ENCODE data around the gene CCR2.

The CCR2 gene

GRCh38 chr3:46335541-46335940, 18.4 kb upstream of the CCR2 start:
- H3K9me3 ChIP-seq (ENCODE audit: low read length) = no peaks in the 10 kb centered on the region
- H3K27ac ChIP-seq (ENCODE audit: low read depth, low read length) = no peak overlapping the region
- no peak overlapping the region for H3K9ac ChIP-seq (ENCODE audit: low read length)
- no peaks in the 10 kb centered on the region for H3K36me3 ChIP-seq (ENCODE audit: insufficient read depth, low read length)
- no peak overlapping the region for H3K4me3 ChIP-seq (ENCODE audit: low read depth in 1 of 2, low read length in 2 of 2)
- H3K4me1 ChIP-seq (ENCODE audit: insufficient read depth, low read length) = peaks cover 8% of the 10 kb centered on the region
- no peaks in the 10 kb centered on the region for H3K27me3 ChIP-seq (ENCODE audit: control insufficient read depth in 1 of 2, insufficient read depth in 2 of 2, low read length in 2 of 2)

GRCh38 chr3:46337911-46338310, 16.0 kb upstream of the CCR2 start:
- H3K27ac ChIP-seq (ENCODE audit: low read depth, low read length) = no peak overlapping the region
- H3K27me3 ChIP-seq (ENCODE audit: control insufficient read depth in 1 of 2, insufficient read depth in 2 of 2, low read length in 2 of 2) = no peaks in the 10 kb centered on the region
- peaks cover 8% of the 10 kb centered on the region for H3K4me1 ChIP-seq (ENCODE audit: insufficient read depth, low read length)
- H3K9me3 ChIP-seq (ENCODE audit: low read length) = no peaks in the 10 kb centered on the region
- H3K4me3 ChIP-seq (ENCODE audit: low read depth in 1 of 2, low read length in 2 of 2) = no peak overlapping the region
- H3K36me3 ChIP-seq (ENCODE audit: insufficient read depth, low read length) = no peaks in the 10 kb centered on the region
- no peak overlapping the region for H3K9ac ChIP-seq (ENCODE audit: low read length)

GRCh38 chr3:46338840-46339239, 15.1 kb upstream of the CCR2 start:
- no peak overlapping the region for H3K27ac ChIP-seq (ENCODE audit: low read depth, low read length)
- no peak overlapping the region for H3K4me3 ChIP-seq (ENCODE audit: low read depth in 1 of 2, low read length in 2 of 2)
- no peak overlapping the region for H3K9ac ChIP-seq (ENCODE audit: low read length)
- H3K36me3 ChIP-seq (ENCODE audit: insufficient read depth, low read length) = no peaks in the 10 kb centered on the region
- no peaks in the 10 kb centered on the region for H3K9me3 ChIP-seq (ENCODE audit: low read length)
- peaks cover 8% of the 10 kb centered on the region for H3K4me1 ChIP-seq (ENCODE audit: insufficient read depth, low read length)
- H3K27me3 ChIP-seq (ENCODE audit: control insufficient read depth in 1 of 2, insufficient read depth in 2 of 2, low read length in 2 of 2) = no peaks in the 10 kb centered on the region

- H3K9ac ChIP-seq (ENCODE audit: low read length) = no peak overlapping the region
- no peaks in the 10 kb centered on the region for H3K9me3 ChIP-seq (ENCODE audit: low read length)
- no peak overlapping the region for H3K27ac ChIP-seq (ENCODE audit: low read depth, low read length)
- no peak overlapping the region for H3K4me3 ChIP-seq (ENCODE audit: low read depth in 1 of 2, low read length in 2 of 2)
- no peaks in the 10 kb centered on the region for H3K4me1 ChIP-seq (ENCODE audit: insufficient read depth, low read length)
- H3K36me3 ChIP-seq (ENCODE audit: insufficient read depth, low read length) = no peaks in the 10 kb centered on the region
- no peaks in the 10 kb centered on the region for H3K27me3 ChIP-seq (ENCODE audit: control insufficient read depth in 1 of 2, insufficient read depth in 2 of 2, low read length in 2 of 2)
These were observed 9.4 kb upstream of the CCR2 start for GRCh38 chr3:46344476-46344875.

- Histone ChIP-seq H3K9ac (ENCODE audit: low read length) (no peak overlapping the region), H3K9me3 (ENCODE audit: low read length) (no peaks in the 10 kb centered on the region), H3K27ac (ENCODE audit: low read depth, low read length) (no peak overlapping the region), H3K27me3 (ENCODE audit: control insufficient read depth in 1 of 2, insufficient read depth in 2 of 2, low read length in 2 of 2) (peaks cover 0 to 4% of the 10 kb centered on the region in 2 donors), H3K4me1 (ENCODE audit: insufficient read depth, low read length) (no peaks in the 10 kb centered on the region), H3K4me3 (ENCODE audit: low read depth in 1 of 2, low read length in 2 of 2) (no peak overlapping the region), H3K36me3 (ENCODE audit: insufficient read depth, low read length) (no peaks in the 10 kb centered on the region)
These were observed 5.0 kb upstream of the CCR2 start for GRCh38 chr3:46348823-46349482.

- no peaks in the 10 kb centered on the region for H3K9me3 ChIP-seq (ENCODE audit: low read length)
- H3K4me1 ChIP-seq (ENCODE audit: insufficient read depth, low read length) = no peaks in the 10 kb centered on the region
- H3K9ac ChIP-seq (ENCODE audit: low read length) = no peak overlapping the region
- H3K4me3 ChIP-seq (ENCODE audit: low read depth in 1 of 2, low read length in 2 of 2) = no peak overlapping the region
- no peak overlapping the region for H3K27ac ChIP-seq (ENCODE audit: low read depth, low read length)
- peaks cover 0 to 4% of the 10 kb centered on the region in 2 donors for H3K27me3 ChIP-seq (ENCODE audit: control insufficient read depth in 1 of 2, insufficient read depth in 2 of 2, low read length in 2 of 2)
- no peaks in the 10 kb centered on the region for H3K36me3 ChIP-seq (ENCODE audit: insufficient read depth, low read length)
These were observed 4.2 kb upstream of the CCR2 start for GRCh38 chr3:46349484-46350261.

- Histone ChIP-seq H3K9ac (ENCODE audit: low read length) (no peak overlapping the region), H3K27me3 (ENCODE audit: control insufficient read depth in 1 of 2, insufficient read depth in 2 of 2, low read length in 2 of 2) (peaks cover 0 to 4% of the 10 kb centered on the region in 2 donors), H3K9me3 (ENCODE audit: low read length) (no peaks in the 10 kb centered on the region), H3K4me3 (ENCODE audit: low read depth in 1 of 2, low read length in 2 of 2) (no peak overlapping the region), H3K27ac (ENCODE audit: low read depth, low read length) (no peak overlapping the region), H3K4me1 (ENCODE audit: insufficient read depth, low read length) (no peaks in the 10 kb centered on the region), H3K36me3 (ENCODE audit: insufficient read depth, low read length) (no peaks in the 10 kb centered on the region)
These were observed 3.7 kb upstream of the CCR2 start for GRCh38 chr3:46350262-46350565.

- Histone ChIP-seq H3K9me3 (ENCODE audit: low read length) (no peaks in the 10 kb centered on the region), H3K36me3 (ENCODE audit: insufficient read depth, low read length) (no peaks in the 10 kb centered on the region), H3K4me3 (ENCODE audit: low read depth in 1 of 2, low read length in 2 of 2) (no peak overlapping the region), H3K4me1 (ENCODE audit: insufficient read depth, low read length) (no peaks in the 10 kb centered on the region), H3K9ac (ENCODE audit: low read length) (no peak overlapping the region), H3K27ac (ENCODE audit: low read depth, low read length) (no peak overlapping the region), H3K27me3 (ENCODE audit: control insufficient read depth in 1 of 2, insufficient read depth in 2 of 2, low read length in 2 of 2) (peaks cover 0 to 4% of the 10 kb centered on the region in 2 donors)
These were observed 2.3 kb upstream of the CCR2 start for GRCh38 chr3:46351646-46352045.

GRCh38 chr3:46353090-46353489, 821 bp upstream of the CCR2 start:
- no peaks in the 10 kb centered on the region for H3K9me3 ChIP-seq (ENCODE audit: low read length)
- H3K36me3 ChIP-seq (ENCODE audit: insufficient read depth, low read length) = no peaks in the 10 kb centered on the region
- peaks cover 0 to 4% of the 10 kb centered on the region in 2 donors for H3K27me3 ChIP-seq (ENCODE audit: control insufficient read depth in 1 of 2, insufficient read depth in 2 of 2, low read length in 2 of 2)
- H3K4me3 ChIP-seq (ENCODE audit: low read depth in 1 of 2, low read length in 2 of 2) = no peak overlapping the region
- no peaks in the 10 kb centered on the region for H3K4me1 ChIP-seq (ENCODE audit: insufficient read depth, low read length)
- H3K27ac ChIP-seq (ENCODE audit: low read depth, low read length) = no peak overlapping the region
- no peak overlapping the region for H3K9ac ChIP-seq (ENCODE audit: low read length)

- Histone ChIP-seq H3K4me1 (ENCODE audit: insufficient read depth, low read length) (no peaks in the 10 kb centered on the region), H3K36me3 (ENCODE audit: insufficient read depth, low read length) (no peaks in the 10 kb centered on the region), H3K4me3 (ENCODE audit: low read depth in 1 of 2, low read length in 2 of 2) (no peak overlapping the region), H3K9me3 (ENCODE audit: low read length) (no peaks in the 10 kb centered on the region), H3K9ac (ENCODE audit: low read length) (no peak overlapping the region), H3K27me3 (ENCODE audit: control insufficient read depth in 1 of 2, insufficient read depth in 2 of 2, low read length in 2 of 2) (peaks cover 0 to 4% of the 10 kb centered on the region in 2 donors), H3K27ac (ENCODE audit: low read depth, low read length) (no peak overlapping the region)
These were observed 567 bp downstream of the CCR2 start for GRCh38 chr3:46354478-46354877.

- no peaks in the 10 kb centered on the region for H3K36me3 ChIP-seq (ENCODE audit: insufficient read depth, low read length)
- H3K27ac ChIP-seq (ENCODE audit: low read depth, low read length) = no peak overlapping the region
- no peak overlapping the region for H3K9ac ChIP-seq (ENCODE audit: low read length)
- H3K27me3 ChIP-seq (ENCODE audit: control insufficient read depth in 1 of 2, insufficient read depth in 2 of 2, low read length in 2 of 2) = peaks cover 0 to 4% of the 10 kb centered on the region in 2 donors
- H3K4me1 ChIP-seq (ENCODE audit: insufficient read depth, low read length) = no peaks in the 10 kb centered on the region
- no peaks in the 10 kb centered on the region for H3K9me3 ChIP-seq (ENCODE audit: low read length)
- H3K4me3 ChIP-seq (ENCODE audit: low read depth in 1 of 2, low read length in 2 of 2) = no peak overlapping the region
These were observed 1.1 kb downstream of the CCR2 start for GRCh38 chr3:46354984-46355383.

GRCh38 chr3:46356276-46356675, 2.4 kb downstream of the CCR2 start:
- Histone ChIP-seq H3K9ac (ENCODE audit: low read length) (no peak overlapping the region), H3K27ac (ENCODE audit: low read depth, low read length) (no peak overlapping the region), H3K36me3 (ENCODE audit: insufficient read depth, low read length) (no peaks in the 10 kb centered on the region), H3K9me3 (ENCODE audit: low read length) (no peaks in the 10 kb centered on the region), H3K27me3 (ENCODE audit: control insufficient read depth in 1 of 2, insufficient read depth in 2 of 2, low read length in 2 of 2) (peaks cover 0 to 4% of the 10 kb centered on the region in 2 donors), H3K4me1 (ENCODE audit: insufficient read depth, low read length) (no peaks in the 10 kb centered on the region), H3K4me3 (ENCODE audit: low read depth in 1 of 2, low read length in 2 of 2) (no peak overlapping the region)
